GM19467 (cell line): ENCODE results near the gene CPA2.
"Not testable (repeated sequence)": the region's sequence is repeated elsewhere in the genome, so short reads cannot be mapped to it uniquely, and the experiment has no call there.

Experiments used
- ATAC-seq: cut with Tn5 transposase; IDR thresholded peaks from one replicate; pipeline ENCODE4 v1.9.1; 2021; ENCODE audit warnings: mild to moderate bottlenecking, moderate library complexity; ENCODE audit not compliant: unreplicated experiment

Gene CPA2

GRCh38 chr7:130249626-130250025 is 17.0 kb upstream of the CPA2 start:
- ATAC-seq, result not testable (repeated sequence)

- ATAC-seq, result no peak
Observed at GRCh38 chr7:130254555-130254954, 12.1 kb upstream of the CPA2 start.

GRCh38 chr7:130256704-130257103 is 10.0 kb upstream of the CPA2 start:
- ATAC-seq, result no peak

GRCh38 chr7:130258494-130259078 is 8.1 kb upstream of the CPA2 start:
- ATAC-seq, result no peak

GRCh38 chr7:130262448-130262847 is 4.2 kb upstream of the CPA2 start:
- no peak for ATAC-seq

GRCh38 chr7:130263130-130263529 is 3.5 kb upstream of the CPA2 start:
- ATAC-seq, result no peak

- no peak for ATAC-seq
Observed at GRCh38 chr7:130266961-130267321, 278 bp downstream of the CPA2 start.

- ATAC-seq, result no peak
Observed at GRCh38 chr7:130268463-130269317, 2.0 kb downstream of the CPA2 start.

GRCh38 chr7:130269318-130269694 is 2.6 kb downstream of the CPA2 start:
- ATAC-seq, result no peak

GRCh38 chr7:130270947-130271800 is 4.5 kb downstream of the CPA2 start:
- ATAC-seq, result no peak

- no peak for ATAC-seq
Observed at GRCh38 chr7:130272381-130273080, 5.9 kb downstream of the CPA2 start.

- ATAC-seq, result no peak
Observed at GRCh38 chr7:130273081-130273932, 6.6 kb downstream of the CPA2 start.

GRCh38 chr7:130273933-130274255 is 7.2 kb downstream of the CPA2 start:
- ATAC-seq, result no peak

GRCh38 chr7:130274296-130274695 is 7.6 kb downstream of the CPA2 start:
- ATAC-seq, result no peak

- ATAC-seq, result no peak
Observed at GRCh38 chr7:130274983-130275591, 8.4 kb downstream of the CPA2 start.

- no peak for ATAC-seq
Observed at GRCh38 chr7:130275826-130276297, 9.2 kb downstream of the CPA2 start.

GRCh38 chr7:130276796-130277762 is 10.4 kb downstream of the CPA2 start:
- no peak for ATAC-seq

GRCh38 chr7:130277763-130278643 is 11.3 kb downstream of the CPA2 start:
- no peak for ATAC-seq
